Stimulated activated CD4-positive, alpha-beta T cell treated with anti-CD3 and anti-CD28 coated beads, Interleukin-1b, Interleukin-23, amount 100 ng/mL, for 4 hours (primary cell): ENCODE measurements around the gene MED10.

Experiments
- DNase-seq, 2 donors: peaks; one replicate each; pipeline ENCODE4 v3.0.0-alpha.2; 2020; ENCODE audit warnings: low read depth in 2 of 2

MED10 gene

DNA sequence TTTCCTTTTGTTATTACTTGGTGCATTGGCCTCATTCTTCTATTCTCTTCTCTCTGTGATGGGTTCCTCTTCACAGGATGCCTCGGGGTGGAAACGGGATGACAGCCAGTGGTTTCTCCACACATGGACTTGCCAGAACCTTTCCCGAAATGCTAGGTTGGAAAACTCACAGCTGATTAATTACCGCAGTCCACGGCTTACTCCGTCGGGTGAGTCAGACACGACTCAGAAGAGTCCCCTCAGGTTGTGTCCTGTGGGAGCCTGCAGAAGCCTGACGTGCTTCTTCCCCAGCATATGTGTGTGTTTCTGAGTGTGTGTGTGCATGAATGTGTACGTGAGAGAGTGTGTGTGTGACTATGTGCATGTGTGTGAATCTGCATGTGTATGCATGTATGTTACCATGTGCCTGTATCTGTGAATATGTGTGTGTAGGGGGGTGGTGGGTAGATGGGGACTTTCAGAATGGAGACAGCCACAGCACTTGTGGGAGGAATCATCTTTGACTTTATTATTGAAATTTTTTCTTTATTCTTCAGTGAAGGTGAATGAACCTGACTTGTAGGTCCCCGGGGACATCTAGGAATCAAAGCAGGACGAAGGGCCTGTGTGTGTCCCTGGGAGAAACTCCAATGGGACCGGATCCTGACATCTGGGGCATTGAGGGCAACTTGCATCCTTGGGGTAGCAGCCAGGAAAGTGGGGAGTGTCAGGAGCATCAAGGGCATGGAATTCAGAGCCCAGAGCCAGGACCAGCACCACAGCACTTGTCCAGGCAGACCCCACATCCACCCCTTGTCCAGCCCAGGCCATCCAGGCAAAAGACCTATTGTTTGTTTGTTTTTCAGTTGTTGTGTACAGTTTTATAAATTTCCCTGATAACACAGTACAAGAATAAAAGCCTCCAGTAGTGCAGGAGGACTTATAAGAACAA, 21.9 kb upstream of the MED10 start:
- no peak for DNase-seq

DNA sequence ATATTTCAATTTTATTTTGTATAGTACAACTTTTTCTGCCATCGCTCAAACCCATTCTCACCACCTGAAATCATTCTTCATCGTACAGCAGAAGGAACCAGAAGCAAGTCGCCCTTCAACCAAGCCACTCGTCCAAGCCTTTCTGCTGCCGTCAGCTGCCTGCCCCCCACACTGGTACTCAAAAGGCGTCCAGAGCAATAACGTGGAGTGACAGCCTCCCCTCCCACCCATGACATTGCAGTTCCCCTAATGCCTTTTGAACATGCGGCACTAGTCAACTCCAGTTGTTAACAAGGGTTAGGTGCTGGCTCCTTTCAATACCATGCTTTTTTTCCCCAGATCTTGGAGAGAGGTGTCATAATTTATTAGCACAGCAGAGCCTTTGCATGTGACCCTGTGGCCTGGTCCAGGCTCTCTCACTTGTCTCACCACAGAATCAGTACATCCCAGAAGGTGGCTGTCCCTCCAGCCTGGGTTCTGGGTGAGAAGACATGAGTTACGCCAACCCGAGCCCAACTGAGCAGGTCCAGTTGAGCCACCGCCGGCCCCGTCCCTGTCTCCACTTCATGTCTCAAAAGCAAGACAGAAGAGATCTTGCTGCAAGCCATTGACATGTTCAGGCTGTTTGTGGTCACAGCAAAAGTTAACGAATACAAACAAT, 20.4 kb upstream of the MED10 start:
- DNase-seq: no peak

DNA sequence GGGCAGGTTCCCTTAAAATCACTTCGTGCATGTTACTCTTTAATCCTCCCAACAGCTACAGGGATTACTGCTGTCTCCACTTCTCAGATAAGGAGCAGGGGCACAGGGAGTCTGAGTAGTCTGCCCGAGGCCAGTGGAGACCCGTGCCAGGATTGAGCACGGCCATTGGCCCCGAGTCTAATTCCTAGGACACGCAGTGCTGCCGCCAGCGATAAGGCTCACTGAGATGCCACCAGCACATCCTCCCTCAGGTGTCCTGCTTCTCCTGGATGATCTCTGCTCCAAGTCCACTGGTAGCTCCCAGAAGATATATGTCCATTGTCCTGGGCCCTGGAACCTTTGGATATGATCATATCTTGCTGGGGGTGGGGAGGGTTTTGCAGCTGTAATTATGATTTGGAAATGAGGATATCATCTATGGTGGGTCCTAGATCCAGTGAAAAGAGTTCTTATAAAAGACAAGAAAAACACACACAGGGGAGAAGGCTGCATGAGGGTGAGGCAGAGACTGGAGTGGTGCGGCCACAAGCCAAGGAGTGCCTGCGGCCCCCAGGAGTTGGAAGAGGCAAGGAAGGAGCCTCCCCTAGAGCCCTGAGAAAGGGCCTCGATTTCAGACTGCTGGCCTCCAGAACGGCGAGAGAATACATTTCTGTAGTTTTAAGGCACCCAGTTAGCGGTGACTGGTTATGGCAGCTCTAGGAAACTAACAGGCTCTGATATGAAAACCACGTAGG, 19.4 kb upstream of the MED10 start:
- DNase-seq: no peak

DNA sequence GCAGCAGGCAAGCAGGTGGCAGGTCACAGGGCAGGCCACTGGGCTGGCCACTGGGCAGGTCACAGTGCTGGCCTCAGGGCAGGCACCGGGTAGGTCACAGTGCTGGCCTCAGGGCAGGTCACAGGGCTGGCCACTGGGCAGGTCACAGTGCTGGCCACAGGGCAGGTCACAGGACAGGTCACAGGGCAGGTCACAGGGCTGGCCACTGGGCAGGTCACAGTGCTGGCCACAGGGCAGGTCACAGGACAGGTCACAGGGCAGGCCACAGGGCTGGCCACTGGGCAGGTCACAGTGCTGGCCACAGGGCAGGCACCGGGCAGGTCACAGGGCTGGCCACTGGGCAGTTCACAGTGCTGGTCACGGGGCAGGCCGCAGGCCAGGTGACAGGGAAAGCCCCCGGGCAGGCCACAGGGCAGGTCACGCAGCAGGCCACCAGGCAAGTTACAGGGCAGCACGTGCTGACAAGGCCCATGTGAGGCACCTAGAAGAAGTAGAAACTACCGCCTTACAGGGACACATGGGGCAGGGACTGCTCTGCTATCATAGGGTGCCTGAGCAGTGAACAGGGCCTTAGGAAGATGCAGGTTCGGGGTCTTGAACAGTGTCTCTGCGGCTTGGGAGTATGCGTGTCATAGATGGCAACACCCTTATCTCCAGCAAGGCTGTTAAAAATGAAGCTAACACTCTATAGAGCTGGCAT, 18.6 kb upstream of the MED10 start:
- DNase-seq: no peak

DNA sequence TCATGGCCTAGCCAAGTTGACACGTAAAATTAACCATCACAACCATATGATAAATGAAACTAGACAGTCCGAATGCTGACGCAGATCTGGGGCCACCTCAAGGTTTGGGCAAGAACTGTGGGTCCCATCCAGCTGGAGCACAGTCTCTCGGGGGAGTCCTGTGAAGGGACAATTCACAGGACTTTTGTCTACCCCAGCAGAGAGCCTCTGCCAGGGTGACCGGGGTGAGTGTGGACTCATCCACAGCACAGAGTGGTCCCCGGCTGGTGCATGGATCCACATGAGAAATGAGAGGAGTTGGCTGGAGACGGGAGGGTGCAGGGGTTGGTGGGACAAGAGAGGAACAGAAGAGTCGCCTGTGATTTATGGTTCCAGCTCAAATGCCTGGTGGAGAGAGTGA, 17.7 kb upstream of the MED10 start:
- DNase-seq: no peak

DNA sequence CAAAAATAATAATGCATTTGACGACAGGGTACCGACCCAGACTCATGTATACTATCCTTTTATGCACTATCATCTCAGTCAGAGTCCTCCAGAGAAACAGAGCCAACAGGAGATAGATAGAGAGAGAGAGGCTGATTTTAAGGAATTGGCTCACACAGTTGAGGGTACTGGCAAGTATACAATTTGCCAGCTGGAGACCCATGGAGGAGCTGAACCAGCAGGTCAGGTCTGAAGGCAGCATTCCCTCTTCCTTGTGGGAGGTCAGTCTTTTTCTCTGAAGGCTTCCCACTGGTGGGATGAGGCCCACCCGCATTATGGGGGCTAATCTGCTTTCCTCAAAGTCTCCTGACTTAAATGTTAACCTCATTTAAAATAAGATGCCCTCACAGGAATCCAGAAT, 17.3 kb upstream of the MED10 start:
- DNase-seq: no peak

DNA sequence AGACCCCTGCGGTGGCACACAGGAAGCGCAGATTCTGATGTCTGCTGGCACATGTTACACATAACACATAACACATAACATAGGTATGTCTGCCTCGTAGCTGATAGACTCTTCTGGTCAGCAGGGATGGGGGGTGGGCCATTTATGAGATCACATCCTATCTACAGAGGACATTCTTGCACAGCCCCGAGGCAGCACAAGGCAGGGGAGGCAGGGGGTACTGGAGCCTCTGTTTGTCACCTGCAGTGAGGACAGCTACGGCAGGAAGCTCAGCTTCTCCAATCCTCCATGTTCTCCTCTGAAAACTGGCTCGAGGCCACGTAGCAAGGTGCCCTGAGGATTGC, 16.7 kb upstream of the MED10 start:
- DNase-seq: no peak

DNA sequence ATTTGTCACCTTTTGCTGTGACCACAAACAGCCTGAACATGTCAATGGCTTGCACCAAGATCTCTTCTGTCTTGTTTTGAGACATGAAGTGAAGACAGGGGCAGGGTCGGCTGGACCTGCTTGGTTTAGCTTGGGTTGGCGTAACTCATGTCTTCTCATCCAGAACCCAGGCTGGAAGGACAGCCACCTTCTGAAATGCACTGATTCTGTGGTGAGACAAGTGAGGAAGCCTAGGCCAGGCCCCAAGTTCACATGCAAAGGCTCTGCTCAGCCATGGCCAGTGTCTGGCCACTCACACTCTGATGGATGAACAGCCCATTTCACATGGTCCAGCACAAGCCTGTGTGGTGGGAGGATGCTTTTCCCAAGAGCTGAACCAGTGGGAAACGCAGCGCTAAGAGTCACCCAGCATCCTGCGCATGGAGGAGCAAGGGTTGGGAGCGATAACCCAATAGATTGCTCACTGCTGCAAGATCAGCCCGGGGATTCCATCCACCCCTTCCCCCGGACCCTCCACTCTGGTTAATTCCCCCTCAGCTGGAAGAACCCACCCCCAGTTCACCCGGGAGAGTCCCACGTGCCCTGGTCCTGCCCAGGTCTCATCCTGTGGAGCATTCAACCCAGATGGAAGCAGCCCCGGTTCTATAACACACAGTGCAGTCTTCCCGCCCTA, 16.2 kb upstream of the MED10 start:
- no peak for DNase-seq

DNA sequence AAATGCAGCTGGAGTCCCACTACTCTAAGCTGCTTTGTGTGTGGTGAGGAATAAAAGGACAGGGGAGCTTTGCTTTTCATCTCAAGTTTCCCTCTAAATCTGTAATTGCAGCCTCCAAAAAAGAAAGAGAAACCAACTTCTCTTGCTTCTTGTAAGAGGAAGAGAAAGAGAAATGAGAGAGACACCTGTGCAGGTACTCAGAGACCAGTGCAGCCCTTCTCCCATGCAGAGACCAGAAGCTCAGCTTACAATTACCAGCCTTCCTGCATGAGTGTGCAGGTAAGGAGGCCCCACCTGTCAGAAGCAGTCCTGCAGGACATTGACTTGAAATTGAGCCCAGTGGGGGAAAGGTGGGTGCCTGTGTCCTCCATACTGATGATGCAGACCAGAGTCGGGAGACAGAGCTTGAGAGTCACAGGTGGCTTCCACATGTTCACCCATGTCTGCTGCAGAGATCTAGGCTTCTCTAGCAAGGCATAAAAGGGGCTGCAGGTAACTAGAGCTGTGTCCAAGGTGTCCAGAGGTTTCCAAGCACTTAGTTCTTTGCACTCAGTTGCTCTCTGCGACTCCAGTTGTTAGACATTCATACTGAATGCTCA, 15.3 kb upstream of the MED10 start:
- no peak for DNase-seq

DNA sequence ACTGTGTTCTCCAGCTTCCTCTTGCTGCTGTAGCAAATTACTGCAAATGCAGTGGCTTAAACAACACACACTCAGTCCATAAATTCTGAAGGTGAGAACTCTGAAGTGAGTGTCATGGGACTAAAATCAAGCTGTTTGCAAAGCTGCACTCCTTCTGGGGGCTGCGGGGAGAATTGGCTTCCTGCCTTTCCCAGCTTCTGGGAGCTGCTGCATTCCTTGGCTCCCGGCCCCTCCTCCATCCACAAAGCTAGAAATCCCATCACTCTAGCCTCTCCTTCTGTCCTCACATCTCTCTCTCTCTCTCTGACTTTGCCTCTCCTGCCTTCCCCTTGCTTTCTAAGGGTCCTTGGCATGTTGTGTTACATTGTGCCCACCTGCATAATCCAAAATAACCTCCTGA, 14.2 kb upstream of the MED10 start:
- no peak for DNase-seq

DNA sequence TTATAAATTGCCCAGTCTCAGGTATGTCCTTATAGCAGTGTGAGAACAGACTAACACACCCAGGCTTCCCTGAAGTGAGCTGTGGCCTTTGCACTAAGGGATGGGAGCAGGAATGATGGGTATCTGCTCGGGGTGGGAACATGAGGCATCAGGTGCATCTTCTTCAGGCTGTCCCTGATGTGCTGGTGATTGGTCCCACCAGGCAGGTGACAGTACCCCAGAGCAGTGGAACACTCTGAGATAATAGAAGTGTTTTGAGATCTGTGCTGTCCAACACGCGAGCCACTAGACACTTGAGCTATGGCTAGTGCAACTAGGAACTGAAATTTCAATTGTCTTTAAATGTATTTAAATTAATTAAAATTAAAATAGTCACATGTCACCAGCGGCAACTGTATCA, 12.8 kb upstream of the MED10 start:
- no peak for DNase-seq

DNA sequence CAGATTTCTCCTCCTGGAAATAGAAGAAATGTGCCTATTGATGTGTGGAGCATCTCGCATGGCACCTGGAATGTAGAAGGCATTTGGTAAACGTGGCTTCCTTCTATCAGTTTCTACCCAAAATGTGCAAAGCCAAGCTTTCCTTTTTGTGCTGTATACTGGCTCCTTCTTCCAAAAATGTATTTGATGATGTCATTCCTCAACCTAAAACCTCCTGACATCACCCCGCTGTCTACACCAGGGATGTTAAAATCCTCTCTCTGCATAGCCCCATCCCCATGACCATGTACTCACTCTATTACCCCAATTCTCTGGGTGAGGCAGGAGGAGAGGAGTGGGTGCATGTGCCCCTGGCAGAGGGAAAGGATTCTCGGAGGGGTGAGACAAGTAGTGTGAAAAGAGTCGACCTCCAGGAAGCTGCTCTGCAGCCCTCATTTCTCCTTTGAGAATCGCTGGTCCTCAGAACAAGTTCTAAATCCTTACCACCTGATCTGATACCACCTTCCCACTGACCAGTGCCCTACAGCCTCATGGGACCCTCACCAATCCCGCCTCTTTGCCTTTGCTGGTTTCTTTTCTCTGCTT, 11.7 kb upstream of the MED10 start:
- DNase-seq: no peak

DNA sequence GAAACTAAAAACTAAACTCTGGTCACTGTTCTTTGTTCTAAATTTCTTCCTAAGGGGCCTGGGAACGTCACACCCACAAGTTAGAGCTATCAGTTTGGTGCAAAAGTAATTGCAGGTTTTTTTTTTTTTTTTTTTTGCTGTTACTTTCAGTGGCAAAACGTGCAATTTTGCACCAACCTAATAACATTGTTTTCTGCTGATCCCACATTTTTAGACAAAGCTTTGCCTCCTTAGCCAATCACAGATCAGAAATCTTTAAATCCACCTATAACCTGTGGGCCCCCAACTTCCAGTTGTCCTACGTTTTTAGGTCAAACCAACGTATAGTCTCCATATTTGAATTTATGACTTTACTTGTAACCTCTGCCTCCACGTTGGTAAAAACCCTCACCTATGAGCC, 11.1 kb upstream of the MED10 start:
- DNase-seq: no peak

DNA sequence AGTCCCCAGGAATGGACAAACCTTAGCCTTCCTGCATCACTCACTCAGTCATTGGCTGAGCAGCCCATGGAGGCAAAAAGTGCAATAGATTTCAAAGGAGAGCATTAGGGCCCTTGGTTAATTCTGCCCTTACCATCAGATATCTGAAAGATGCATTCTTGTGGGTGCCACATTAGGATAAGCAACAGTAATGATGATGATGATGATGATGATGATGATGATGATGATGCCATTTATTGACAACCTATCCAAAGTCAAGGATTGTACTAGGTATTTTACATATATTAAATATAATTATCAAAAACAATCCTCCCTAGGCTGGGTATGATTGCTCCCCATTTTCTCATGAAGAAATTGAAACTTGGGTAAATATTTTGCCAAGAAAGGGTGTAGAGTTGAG, 9.6 kb upstream of the MED10 start:
- no peak for DNase-seq

DNA sequence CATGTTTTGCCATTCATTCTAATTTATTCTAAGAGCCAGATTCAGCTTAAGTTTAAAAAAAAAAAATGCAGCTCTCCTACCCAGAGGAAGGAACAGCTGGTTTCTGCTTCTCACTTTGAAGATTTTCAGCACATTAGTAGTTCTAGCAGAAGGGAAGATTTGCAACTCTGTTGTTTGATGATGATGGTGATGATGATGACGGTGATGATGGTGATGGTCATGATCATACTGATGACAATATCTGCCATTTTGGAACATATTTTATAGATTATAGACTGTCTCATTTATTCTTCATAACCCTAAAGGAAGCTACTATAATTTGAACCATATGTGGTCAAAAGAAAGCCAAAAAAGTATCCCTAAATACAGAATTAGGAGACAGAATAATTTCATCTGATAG, 7.9 kb upstream of the MED10 start:
- no peak for DNase-seq

DNA sequence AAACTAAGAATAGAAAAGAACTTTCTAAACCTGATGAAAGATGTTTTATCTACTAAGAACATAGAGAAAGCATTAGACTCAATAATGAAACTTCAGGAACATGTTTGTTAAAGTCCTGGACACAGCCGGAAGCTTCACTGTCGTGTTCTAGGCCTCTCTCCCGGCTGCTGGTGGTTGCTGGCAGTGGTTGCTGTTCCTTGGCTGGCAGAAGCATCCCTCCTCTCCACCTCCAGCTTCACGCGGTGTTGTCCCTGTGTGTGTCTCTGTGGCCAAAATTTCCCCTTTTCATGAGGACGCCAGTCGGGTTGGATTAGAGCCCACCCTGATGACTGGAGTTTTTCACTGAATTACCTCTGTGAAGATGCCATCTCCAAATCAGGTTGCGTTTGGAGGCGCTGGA, 6.5 kb upstream of the MED10 start:
- no peak for DNase-seq

DNA sequence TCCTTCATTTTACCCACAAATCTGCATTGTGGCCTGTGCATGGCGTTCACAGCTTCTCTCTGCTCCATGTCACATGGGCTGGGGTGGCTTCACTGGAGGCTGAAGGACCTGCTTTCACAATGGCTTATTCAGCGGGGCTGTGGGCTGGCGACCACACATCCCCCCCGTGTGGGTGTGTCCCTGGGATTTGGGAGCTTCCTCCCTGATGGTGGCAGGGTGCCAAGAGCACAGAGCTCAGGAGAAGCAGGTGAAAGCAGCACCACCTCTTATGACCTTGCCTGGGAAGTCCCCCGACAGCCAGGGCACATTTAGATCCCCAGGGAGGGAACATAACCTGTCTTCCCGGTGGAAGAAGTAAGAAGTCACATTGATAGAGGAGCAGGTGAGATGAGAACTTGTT, 5.0 kb upstream of the MED10 start:
- DNase-seq: no peak

DNA sequence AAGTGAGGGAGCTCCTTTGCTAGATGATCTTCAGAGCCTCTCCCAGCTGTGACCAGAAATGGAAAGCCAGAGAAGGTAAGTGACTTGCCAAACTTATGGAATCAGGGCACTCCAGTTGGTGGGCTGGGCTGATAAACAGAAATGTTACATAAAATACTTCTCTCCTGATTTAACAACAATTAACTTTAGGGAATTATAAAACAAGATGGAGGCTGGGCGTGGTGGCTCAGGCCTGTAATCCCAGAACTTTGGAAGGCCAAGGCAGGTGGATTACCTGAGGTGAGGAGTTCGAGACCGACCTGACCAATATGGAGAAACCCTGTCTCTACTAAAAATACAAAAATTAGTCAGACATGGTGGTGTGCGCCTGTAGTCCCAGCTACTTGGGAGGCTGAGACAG, 899 bp upstream of the MED10 start:
- DNase-seq: no peak

DNA sequence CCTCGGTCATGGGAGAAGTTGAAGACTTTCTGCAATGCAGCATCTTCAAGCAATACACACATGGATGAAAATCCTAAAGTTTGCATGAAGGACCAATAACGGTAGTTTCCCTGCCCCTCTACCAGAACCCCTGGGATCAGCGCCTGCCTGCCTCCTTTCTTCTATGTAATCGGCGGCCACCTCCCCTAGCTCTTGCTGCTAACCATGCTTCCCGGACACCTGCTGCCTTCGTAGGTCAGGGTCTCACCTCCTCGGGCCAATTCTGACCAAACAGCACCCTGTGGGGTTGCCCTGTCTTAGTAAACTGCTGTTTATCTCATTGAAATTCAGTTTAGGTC, 388 bp upstream of the MED10 start:
- DNase-seq: no peak

DNA sequence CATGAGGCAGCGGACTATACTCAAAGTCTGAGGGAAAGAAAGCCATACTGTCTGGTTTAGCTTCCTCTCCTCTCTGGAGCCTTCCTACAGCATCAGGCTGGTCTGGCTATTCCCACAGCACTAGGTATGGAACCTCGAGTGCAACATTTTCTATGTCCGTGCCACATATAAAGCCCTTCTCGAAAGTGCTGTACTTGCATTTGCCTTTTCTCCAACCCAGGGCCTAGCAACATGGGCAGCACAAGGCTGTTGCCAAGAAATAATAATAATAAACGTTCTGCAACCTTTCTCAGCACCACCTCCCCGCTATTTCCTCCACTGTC, 804 bp downstream of the MED10 start:
- DNase-seq: no peak

DNA sequence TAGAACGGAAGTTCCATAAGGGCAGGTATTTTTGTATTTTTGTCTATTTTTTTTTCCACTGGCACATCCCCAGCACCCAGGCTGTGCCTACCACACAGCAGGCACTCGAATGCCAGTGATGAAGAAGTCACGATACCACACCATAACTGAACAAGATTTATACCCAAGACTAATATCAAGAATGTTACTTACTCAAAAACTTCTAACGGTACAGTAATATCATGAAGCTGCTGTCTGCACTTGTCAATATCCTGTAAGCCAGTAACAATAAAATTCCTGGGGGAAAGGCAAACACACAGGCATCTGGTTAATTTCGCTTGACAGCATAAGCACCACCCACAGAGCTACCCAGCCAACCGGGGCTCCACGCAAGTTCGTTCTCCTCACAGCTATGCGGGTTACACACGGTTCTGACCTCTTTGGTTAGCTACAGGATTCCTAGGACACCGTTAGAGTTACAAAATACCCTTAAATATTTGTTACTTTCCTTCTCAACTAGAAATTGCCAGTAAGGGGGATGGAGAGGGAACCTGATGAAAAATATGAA, 1.3 kb downstream of the MED10 start:
- no peak for DNase-seq
